SKM-1 treated with dmso at 0.1 percent for 144 hours (cell line): Measurements from ENCODE around the gene RAPGEF4.

Experiments
- DNase-seq: peaks from one replicate; lab custom pipeline; 2025; ENCODE audit not compliant: unreplicated experiment; lab: John Stamatoyannopoulos, UW

The RAPGEF4 gene

DNA sequence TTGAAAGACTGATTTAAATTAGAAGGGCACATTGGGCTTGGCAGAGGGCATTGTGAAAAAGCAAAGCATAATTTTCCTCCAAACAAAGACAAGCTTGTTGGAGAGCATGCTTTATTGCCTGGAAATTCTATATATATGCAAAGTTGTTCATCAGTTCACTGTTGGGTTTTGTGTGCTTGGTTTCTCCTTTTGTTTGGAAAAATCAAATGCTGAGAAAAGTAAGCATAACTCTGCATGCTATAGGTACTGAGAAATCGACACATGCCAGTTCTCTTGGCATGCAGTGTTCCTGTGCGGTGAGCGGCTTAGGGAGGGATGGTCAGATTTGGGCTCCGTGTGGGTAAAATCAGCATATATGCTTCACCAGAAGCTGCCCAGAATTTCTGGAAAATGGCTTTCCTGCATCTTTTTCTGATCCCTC lies 161.0 kb downstream of the RAPGEF4 start:
- no peak for DNase-seq

DNA sequence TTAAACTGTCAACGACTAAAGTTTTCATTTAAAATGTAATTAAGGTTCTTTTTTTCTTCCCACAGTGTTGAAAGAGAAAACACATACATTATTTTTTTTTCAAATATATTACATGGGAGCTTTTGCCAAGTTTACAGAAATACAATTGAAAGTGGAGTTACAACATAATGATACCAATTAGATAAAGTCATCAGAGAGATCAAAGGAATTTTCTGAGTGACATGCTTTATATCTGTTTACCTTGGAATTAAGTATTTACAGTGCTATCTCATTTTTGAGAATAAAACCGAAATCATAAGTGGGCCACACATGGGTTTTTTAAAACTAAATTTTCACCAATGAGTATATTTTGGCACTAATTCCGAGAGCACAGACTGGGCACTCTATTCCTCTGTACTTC lies 165.2 kb downstream of the RAPGEF4 start:
- no peak for DNase-seq

- DNase-seq: no peak
These were observed 166.3 kb downstream of the RAPGEF4 start for GRCh38 chr2:172901913-172902312.

GRCh38 chr2:172904236-172904635 lies 168.6 kb downstream of the RAPGEF4 start:
- no peak for DNase-seq

DNA sequence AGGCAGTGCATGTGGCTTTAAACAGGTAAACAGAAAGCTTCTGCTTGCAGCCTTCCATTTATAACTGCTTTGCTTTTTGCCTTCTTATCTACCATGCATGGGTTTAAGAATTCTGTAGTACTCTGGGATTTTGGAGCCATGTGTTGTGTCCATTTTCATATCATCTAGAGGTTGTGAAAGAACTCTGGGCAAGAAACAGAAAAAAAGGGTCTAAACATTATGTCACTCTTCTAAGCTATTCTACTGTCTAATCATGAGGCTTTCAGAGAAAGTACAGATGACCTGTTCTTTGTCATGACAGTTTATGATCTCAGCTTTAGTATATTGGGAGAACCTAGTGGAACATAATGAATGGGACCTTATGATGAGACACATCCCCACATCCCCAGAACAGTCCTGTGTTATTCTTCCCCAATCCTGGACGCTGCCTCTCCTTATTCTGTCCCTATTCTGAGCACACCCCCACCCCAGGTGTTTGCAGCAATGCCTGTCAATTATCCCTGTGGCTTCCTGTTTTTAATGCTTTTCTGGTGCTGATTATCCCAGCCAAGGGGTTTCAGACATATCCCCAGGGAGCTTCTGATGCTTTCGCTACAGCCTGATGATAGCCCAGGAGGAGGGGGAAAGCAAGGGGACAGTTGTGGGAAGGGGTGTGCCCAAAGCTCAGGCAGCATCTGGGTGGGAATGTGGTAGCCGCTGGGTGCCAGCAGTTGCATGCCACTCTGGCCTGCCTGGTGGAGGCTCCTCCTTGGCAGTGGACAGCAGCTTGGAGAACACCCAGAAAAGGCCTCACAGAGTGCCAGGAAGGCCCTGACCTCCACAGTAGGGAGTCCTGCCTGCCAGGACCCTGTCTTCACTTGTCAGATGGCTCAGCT lies 170.5 kb downstream of the RAPGEF4 start:
- DNase-seq: no peak

DNA sequence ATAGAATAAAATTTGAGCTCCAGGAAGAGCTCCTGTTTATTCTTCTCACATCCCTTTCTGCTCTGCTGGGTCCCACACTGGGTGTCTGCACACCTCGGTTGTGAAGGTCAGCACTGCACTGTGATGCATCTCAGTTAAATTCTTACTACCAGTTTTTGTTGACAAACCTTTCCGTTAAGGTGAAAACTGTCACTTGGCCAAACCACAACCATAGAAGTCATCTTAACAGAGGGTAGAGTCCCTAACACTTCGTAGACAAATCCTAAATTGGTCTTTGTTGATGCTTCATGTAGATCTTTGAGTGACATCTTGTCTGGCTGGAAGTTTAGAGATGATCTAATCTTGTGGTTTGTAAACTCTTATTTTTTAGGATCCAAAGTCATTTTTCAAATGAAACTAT lies 172.6 kb downstream of the RAPGEF4 start:
- no peak for DNase-seq

DNA sequence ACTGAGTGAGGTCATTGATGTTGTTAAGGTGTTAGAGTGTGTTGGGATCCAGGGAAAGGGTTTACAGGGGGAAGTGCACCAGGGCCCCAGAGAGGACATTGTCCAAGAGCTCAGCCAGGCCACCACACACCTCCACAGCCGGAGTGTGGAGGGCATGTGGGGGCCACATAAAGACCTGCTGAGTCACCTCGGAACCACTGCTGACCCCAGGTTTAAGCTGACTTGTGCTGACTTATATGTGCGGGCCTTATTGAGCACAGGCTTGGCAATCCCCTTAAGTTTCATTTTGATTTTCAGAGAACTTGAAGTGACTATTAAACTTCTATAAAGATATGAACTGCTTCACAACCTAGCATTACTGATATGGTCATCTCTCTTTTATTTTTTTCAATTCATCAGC lies 173.8 kb downstream of the RAPGEF4 start:
- DNase-seq: no peak

DNA sequence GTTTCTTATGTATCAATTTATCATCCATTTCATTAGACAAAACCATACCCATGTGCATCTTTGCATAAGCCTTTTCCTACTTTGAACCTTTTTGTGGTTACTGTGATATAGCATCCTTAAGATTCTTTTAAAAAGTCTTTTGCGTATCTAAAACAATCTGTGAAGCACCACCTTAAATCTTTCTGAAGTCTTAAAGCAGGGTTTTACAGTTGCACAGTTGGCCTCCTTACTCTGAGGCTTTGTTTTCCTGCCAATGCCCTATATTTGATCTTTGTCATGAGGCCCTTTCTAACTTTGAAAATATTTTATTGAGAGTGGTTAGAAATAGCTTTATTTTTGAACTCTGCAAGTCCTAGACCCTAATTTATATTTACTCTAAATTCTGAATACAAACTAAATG lies 176.6 kb downstream of the RAPGEF4 start:
- DNase-seq: no peak

DNA sequence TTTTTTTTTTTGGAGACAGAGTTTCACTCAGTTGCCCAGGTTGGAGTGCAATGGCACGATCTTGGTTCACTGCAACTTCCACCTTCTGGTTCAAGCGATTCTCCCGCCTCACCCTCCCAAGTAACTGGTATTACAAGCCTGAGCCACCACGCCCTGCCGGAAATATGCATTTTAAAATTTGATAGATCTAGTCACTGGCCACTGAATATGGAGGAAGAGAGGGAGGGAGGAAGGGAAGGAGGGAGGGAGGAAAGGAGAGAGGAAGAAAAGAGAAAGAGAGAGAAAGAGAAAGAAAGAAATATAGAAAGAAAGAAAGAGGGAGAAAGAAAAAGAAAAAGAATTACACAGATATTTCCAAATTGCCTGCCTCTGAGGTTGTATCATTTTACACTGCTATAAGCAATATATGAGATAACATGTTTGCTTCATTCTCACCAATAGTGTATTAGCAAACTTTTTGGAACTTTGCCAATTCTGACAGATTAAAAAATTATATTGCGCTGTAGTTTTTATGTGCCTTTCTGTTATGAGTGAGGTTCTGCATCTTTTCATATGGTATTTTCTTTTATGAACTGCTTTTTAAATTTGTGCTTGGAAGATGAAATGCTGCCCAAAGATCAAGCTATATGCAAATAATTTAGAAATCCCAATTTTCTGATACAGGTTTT lies 178.8 kb downstream of the RAPGEF4 start:
- no peak for DNase-seq

DNA sequence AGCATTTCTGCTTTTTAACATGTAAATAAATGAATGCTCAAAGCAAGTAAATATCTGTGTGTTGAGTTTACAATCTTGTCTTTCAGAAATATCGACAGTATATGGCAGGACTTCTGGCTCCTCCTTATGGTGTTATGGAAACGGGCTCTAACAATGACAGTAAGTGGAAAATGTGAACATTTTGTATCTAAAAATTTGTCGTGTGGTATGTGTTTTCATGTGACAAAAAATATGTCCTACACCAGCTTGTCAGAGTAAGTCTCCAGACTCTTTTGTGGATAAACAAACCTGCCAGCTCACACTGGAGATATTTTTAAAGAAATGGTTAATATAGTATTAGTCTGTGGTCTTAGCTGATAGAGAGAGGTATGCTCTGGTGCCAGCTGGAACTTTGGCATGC lies 182.1 kb downstream of the RAPGEF4 start:
- DNase-seq: no peak

DNA sequence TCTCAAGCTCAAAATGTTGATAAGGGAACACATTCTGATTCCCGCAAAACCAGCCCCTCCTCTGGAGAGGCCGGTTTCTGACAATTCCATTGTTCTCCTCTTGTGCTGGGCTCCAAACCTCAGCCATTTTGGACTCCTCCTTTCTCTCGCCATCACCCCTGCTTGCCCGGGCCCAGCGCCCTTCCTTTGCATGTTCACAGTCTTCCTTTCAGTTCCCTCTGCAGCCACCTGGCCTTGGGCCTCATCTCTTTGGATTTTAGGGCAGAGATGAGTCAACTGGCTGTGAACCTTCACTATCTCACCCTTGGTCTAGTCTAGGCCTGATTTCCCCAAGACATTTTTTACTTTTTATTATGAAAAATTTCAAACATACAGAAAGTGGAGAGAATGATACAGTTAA lies 184.1 kb downstream of the RAPGEF4 start:
- DNase-seq: no peak

GRCh38 chr2:172921532-172922236 lies 186.0 kb downstream of the RAPGEF4 start:
- no peak for DNase-seq

DNA sequence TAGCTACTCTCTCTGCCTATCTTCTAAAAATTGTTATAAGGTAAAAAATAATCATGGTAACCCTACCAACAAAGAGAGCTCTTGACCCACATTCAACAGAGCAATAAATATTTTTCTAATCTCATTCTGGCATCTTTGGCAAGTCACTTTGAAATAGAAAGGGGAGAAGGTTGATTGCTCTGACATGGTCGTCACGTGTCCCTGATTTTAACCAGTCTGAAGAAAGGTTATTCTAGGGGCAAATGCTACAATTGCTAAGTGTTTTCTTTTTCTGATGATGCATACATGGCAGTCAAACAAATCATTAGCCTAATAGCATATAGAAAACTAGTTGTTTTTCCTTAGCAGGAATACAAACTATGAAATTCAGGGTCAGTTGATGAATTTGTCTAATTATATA lies 186.7 kb downstream of the RAPGEF4 start:
- DNase-seq: no peak

DNA sequence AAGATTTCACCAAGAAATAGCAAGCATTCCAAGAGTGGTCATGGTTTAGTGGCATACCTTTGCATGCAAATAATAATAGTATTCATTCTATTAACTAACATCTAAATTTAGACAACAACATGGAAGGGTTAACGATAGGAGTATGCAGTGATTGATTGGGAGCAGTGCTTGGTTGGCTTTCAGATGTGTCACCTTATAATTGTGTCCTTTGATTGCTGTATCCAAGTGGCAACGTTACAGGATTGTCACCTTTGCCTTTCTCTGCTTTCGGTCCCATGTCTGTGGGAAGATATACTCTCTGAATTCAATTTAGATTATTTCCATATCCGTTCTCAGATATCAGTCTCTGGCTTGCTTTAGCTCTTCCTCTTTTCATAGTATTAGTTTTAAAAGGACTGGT lies 187.2 kb downstream of the RAPGEF4 start:
- no peak for DNase-seq

DNA sequence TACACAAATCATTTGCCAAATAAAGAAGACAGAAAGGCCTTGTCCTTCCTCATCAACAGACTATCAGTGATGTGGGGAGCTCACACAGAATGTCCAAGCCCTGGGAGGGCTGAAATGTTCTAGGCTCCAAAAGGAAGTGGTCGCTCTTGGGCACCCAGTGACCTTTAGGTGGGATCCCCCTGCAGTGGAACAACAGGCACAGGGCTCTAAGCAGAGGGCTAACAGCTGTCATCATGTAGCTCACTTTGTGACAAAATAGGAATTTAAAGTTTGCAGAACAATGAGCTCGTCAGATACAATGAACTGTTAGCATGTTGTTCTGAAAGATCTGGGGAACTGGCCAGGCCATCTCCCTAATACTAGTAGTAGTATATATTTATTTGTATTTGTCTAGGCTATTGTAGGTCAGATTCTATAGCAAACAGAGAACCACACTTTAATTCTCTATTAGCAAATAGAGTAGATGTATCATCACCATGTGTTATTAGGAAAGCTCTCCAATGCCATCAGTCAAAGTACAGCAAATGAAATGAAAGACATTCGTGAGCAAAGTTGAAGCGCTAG lies 188.5 kb downstream of the RAPGEF4 start:
- DNase-seq: no peak

DNA sequence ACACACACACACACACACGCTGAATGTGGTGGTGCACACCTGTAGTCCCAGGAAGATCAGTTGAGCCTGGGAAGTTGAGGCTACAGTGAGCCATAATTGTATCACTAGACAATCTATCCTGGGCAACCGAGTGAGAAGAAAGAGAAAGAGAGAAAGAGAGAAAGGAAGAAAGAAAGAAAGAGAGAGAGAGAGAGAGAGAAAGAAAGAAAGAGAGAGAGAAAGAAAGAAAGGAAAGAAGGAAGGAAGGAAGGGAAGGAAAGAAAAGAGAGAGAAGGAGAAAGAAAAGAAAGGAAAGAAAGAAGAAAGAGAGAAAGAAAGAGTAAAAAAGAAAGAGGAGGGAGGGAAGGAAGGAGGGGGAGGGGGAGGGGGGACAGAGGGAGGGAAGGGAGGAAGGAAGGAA lies 190.0 kb downstream of the RAPGEF4 start:
- no peak for DNase-seq

- no peak for DNase-seq
These were observed 191.4 kb downstream of the RAPGEF4 start for GRCh38 chr2:172926785-172927640.

GRCh38 chr2:172927641-172928357 lies 192.2 kb downstream of the RAPGEF4 start:
- no peak for DNase-seq

DNA sequence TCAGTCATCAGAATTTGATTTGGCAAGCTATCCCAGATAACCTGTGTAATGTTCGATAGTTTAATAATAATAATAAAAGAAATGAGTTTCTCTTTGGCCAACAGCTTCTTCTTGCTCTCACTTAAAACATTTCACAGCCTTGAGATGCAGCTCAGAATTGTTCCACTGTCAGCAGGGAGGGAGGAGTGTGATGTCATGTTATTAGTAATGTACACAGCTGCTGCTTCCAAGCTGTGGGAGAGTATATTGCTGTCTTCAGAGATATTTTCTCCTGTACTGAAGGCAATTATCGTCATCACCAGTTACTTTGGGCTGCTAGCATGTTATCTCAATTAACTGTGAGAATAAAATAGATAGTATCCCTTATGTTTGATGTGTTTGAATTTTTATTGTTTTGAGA lies 193.1 kb downstream of the RAPGEF4 start:
- no peak for DNase-seq

DNA sequence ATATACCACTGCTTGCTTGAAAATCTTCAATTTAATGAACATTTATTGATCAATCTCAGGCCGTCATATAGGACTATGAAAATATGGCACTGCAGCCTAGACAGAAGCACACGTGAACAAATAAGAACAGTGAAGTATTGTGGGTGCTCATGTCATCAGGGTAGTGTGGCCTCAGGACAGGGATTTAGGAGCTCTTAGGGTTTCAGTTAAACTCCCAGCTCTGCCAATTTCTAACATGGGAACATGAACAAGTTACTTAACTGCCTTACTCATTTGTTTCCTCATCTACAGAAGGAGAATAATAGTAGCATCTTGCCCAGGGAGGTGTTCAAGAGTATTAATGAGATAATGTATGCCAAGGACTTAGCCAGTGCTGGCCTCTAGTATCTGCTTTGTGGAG lies 194.0 kb downstream of the RAPGEF4 start:
- no peak for DNase-seq
